Hematopoietic multipotent progenitor cell treated with erythropoietin and hydrocortisone succinate and interleukin-3 and kit ligand, for 4 days (in vitro differentiated cells): ENCODE results near the gene RHEB.

Experiments
- DNase-seq: peaks from one replicate; pipeline ENCODE4 v3.0.0-alpha.2; 2015

RHEB gene

DNA sequence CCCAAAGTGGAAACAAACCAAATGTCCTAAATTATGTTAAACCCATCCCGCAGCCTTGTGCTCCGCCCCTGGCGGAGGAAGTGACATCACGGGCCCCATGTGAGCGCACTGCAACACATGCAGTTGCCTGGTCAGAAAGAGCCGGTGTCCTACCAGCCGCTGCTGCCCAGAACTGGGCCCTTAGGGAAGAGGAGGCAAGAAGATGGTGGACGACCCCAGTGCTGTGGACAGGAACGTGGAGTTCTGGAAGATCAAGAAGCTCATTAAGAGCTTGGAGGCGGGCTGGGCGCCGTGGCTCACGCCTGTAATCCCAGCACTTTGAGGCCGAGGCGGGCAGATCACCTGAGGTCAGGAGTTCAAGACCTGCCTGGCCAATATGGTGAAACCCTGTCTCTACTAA, 18.0 kb downstream of the RHEB start:
- no peak for DNase-seq

DNA sequence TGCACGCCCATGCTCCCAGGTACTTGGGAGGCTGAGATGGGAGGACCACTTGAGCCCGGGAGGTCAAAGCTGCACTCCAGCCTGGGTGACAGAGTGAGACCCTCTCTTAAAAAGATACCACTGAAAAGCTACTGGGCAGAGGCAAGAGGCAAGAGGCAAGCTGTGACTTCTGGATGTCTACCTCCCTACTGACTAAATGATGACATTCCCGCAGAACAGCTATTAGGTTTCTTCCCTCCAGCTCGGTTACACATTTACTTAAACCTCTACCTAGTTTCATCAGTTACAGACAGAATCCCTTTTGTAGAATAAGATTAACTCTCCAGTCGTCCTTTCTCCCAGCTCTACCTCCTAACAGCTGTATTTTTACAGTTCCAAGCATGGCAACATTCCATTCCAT, 21.2 kb downstream of the RHEB start:
- no peak for DNase-seq

DNA sequence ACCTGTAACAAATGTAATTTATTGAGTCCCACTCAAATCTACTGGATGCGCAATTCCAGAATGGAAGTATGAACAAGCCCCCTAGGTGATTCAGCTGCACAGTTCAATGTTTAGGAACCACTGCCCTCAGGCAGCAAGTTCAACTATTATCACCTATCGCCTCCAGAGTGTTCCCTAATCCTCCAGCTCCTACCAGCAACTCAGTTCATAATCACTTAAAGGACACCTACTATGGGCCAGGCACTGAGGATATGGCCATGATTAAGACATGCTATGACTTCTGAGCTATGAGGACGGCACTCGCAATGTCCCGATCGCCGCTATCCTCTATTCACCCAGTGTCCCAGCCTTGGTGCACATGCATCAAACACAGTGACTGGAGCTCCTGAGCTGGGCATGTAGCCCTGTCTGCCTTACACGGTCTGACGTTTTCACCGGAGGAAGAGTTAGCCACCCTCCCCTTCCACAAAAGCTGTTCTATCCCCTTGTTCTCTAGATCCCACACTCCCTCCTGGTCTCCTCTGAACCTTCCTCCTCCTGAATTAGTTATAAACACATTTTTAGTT, 22.3 kb downstream of the RHEB start:
- no peak for DNase-seq

DNA sequence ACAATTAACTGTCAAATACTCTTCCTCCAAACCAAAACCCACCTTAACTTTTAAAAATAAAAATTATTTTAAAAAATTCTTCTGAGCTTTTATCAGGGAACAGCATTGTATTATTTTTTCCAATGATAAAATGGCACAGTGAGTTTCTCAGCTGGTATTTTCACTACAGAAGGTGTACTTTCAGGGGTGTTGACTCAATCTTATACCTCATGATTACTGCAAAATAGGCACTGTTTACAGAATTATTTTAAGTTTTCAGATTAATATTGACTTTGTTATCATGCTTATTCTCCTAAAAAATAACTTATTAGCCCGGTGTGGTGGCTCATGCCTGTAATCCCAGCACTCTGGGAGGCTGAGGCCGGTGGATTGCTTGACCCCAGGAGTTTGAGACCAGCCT, 24.3 kb downstream of the RHEB start:
- no peak for DNase-seq

DNA sequence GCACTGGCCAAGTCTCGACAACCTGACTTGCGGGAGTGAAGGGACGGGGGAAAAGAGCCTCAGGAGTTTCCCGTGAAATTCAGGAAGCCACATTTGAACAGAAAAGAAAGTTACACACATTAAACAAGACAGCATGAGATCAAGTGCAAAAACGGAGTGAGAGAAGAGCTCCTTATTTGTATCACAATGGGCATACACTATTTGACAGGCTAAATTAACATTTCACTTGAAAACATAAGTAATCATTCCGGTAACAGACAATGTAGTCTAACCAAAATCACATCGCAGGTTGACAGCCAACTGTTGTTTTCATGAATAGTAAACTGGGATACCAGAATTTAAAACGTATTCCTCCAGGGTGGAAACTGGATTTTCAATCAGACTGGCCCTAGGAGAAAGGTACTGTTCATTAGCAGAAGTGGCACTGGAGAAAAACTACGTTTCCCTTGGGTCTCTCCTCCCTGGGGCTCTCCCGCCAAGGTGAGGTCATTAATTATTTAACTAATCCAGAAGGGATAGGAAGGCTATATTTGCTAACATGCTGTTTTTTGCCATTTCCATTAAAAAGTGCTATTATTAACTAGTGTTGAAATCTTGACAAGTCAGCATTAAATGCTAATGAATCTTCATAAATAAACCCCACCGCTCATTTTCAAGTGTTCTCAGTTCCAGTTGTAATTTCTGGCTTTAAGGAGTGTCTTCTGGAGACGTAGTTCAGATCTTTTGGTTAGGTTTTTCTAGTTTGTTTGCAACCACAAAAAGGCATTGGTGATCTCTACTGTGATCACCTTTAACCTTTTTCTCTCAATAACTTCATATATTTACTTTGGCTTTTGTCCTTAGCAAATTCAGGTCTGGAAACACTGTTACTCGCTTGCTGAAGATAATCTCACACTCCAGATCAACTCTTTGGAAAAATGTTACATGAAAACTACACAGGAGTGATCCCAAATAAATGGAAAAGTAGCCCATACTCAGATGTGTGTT, 25.1 kb downstream of the RHEB start:
- no peak for DNase-seq

DNA sequence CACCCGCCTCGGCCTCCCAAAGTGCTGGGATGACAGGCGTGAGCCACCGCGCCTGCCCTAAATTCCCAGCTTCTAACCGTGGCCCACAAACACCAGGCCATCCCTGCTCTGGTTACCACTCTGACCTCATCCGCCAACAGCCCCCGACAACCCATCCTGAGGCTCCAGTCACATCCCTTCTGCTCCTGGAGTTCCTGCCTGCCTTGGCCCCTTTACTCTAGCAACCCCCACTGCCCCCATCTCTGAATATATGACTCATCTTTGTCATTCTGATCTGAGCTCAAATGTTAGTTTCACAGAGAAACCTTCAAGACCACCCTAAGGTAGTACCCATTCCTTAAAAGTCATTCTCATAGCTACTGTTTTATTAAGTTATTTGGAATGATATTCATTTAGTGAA, 26.6 kb downstream of the RHEB start:
- DNase-seq = no peak

DNA sequence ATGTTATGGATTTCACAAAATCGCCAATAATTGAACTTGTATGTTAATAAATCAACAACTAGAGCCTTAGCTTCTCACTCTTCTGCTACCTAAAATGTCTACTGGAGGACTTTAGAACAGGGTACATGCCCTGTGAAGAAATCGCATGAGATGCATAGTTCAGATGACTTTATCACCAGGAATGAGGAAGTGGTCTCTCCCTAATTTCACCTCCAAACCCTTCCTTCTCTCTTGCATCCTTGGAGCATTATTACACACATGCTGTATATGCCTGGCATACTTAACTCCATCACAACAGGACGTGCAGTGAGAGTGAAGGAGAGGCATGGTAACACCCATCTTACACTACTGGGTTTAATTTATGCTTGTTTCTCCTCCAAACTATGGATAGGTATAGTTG, 27.8 kb downstream of the RHEB start:
- peak; percentile 44 for DNase-seq

DNA sequence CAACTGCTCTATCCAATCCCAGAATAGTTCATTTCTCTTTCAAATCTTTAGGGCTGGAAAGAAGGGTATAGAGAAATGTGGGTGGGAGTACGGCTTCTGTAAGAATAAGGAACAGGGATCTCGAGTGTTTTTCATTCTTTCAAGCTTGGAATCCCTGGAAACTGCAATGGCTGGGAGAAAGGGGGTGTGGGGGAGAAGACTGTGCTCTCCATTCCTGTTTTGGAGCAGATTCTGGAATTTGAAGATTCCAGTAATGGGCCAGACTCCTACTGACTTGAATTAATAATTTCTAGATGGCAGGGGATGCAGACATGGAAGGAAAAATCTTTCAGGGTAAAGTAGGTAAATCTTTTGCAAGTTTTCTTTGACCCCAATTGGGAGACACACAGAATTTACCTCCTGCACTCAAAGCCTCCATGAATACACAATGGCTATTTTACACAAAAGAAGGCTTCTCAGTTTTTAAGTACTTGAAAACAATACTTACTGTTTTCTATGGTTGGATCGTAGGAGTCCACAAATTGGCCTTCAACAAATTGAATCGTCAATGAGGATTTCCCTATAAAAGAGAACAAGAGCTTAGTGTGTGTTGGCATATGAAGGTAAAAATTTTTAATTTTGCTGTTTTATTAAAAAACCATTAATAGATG, 29.1 kb downstream of the RHEB start:
- no peak for DNase-seq

DNA sequence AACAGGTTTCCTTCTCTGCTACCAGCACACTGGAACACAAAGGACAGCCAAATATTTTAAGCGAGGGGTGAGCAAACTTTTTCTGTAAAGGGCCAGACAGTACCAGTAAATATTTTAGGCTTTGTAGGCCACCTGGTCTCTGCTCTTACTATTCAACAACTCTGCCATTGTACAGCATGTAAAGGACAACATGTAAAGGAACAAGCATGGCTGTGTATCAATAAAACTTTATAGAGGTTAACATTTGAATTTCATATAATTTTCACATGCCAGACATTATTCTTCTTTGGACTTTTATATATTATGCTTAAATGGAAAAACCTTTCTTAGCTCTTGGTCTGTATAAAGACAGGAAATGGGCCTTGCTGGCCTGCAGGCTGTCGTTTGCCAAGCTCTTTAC, 30.2 kb downstream of the RHEB start:
- DNase-seq = no peak

DNA sequence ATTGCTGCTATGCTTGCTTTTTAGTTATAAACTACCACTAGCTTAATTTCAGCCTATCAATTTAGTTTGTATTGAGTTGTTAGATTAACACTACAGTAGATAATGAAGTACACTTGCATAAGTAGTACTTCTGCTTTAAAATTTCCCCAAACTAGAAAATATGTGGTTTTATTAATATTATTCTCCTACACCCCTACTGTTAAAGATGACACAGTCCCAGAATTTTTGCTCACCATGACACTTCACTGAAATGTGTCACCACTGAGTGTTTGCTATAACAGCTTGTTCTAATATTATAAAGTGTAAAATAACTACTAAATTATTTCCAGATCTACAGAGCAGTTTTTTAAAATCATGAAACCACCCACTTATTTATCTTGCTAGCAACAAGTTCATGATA, 31.6 kb downstream of the RHEB start:
- DNase-seq = no peak

DNA sequence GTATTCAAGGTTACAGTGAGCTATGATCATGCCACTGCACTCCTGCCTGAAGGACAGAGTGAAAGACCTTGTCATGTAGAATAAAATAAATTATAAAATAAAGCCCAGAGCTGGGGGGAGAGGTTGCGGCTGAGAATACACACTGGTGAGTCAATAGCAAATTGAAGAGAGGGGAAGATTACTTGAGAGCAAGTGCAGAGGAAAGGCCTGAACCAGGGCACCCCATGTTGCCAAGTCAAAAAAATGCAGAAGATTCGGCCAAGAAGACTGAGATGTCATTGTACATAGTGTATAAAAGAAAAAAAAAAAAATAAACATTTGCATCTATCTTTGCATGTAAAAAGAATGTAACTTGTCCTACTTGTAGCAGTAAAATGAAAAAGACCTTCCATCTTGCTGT, 32.5 kb downstream of the RHEB start:
- DNase-seq = no peak

DNA sequence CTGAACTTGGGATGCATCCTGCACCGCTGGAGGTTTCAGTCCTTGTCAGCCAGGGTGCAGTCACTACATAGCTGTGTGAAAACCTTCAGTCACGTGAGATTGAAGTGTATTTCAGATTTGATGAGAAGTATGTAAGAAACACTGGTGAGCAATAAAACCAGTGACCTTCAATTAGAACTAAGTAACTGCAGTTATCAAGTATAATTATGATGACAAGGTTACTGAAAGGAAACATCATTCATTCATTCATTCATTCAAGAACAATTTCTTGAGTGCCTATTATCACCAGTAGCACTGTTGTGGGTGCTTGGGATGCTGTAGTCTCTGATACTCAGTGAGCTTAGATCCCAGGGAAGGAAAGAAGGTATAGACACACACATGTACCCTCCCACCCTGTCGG, 33.6 kb downstream of the RHEB start:
- DNase-seq = no peak

DNA sequence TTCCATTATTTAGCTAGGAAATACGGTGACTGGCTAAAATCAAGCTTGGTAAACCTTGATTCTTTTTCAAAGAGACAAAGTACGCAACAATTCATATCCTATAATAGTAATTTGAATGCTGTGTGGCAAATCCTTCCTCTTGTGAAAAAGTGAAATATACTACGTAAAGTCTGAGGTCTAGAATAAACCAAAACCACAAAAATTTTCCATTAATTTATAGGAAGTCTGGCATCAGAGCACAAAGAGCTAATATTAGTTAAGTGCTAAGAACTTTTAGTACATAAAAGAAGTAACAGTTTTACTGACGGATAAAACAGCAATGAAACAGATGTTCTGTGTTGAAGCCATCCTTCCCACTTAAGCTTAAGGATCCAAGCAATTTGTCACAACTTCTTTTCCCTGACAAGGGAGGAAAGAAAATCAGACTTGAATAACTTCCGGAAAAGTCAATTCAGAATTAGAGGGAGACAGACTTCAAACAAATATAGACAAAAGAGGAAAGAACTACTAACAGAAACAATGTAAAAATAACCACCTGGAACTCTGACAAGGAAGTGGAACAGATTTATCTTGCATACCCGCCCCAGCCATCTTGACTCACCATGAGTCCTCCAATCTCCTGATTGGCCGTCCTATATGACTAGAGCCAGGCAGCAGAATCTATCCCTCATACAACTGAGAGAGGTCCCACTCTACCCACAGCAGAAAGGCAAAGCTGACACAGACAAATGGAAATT, 34.6 kb downstream of the RHEB start:
- DNase-seq = peak; percentile 54

DNA sequence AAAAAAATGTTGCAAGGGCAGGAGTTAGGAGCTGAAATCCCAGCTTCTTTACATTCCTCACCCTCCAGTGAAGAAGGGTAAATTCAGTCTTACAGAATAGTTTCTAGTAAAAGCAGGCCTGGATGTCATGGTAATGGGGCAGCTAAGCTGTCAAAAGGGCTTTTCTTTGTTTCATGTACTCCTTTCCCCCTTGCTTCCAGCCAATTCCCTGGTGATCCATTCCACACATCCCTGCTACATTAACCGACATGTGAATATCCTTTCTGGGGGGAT, 36.0 kb downstream of the RHEB start:
- DNase-seq = no peak

DNA sequence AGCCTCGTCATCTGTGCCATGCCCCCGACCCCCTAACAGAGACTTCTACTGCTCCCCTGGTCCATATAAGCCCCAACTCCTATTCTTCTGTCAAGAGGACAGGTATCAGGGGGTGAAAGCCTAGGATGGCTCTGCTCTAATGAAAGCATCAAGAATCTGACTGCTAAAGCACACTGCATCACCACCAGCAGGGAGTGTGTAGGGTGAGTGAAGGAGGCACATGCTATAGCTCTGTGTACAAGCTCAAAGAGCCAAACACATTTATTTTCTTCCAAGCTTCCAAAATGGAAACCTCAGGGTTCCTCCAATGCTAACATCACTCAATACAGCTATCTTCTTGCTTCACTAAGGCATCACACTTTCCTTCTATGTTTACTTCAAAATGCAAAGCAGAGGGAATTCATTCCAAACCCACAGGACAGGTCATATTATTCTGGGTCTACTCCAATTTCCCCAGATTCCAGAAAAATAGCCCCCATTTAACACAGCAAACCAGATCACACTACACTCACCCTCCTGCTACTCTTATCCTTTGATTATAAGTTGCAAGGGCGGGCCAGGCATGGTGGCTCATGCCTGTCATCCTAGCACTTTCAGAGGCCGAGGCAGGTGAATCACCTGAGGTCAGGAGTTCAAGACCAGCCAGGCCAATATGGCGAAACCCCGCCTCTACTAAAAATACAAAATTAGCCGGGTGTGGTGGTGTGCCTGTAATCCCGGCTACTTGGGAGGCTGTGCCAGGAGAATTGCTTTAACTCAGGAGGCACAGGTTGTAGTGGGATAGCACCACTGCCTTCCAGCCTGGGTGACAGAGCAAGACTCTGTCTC, 36.6 kb downstream of the RHEB start:
- no peak for DNase-seq

DNA sequence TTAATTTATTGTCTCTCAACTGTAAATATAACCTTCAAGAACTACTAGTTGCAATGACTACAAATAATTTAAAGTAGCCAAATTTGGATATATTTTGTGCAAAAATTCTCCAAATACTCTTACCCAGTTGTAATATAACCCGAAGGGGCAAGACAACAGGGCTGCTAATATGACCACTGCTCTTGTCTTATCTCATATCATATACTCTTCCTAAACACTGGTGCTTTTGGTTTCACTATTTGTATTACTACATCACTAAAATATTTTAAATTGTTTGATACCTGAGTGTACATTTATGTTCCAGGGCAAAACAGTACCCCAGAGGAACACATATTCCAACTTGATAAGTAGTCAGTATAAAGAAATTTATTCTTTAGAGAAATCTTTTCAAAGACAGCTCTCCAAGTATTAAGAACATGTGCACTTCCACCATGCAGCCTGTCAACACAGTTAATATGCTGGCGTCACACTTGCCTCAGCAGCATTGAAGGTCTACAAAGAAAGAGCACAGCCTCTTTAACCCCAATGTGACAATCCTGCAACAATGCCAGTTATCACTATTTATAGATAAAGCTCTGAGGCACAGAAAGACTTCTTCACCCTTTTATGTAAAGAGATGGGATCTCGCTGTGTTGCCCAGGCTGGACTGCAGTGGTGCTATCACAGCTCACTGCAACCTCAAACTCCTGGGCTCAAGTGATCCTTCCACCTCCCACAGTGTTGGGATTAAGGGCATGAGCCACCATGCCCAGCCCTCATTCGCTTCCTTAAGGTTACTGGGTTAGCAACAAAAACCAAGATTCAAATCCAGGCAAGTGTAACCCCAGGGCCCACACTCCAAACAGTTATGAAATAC, 37.8 kb downstream of the RHEB start:
- no peak for DNase-seq

DNA sequence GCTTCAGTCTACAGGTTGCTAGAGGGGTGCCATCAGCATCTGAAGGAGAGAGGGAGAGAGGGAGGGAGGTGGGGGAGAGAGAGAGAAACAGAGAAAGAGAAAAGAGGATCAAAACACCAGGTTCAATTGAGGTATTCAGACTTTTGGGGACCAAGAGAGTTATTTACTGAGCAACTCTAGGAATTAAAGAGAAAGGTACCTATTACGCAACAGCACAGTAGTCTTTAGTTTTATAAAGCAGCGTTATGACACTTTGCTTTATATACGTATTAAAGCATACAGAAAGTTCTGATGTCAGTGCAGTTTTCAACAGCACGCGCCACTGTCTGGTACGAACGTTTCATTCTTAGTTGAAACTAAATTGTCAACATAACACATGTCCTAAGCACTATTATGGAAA, 41.8 kb downstream of the RHEB start:
- DNase-seq = no peak

DNA sequence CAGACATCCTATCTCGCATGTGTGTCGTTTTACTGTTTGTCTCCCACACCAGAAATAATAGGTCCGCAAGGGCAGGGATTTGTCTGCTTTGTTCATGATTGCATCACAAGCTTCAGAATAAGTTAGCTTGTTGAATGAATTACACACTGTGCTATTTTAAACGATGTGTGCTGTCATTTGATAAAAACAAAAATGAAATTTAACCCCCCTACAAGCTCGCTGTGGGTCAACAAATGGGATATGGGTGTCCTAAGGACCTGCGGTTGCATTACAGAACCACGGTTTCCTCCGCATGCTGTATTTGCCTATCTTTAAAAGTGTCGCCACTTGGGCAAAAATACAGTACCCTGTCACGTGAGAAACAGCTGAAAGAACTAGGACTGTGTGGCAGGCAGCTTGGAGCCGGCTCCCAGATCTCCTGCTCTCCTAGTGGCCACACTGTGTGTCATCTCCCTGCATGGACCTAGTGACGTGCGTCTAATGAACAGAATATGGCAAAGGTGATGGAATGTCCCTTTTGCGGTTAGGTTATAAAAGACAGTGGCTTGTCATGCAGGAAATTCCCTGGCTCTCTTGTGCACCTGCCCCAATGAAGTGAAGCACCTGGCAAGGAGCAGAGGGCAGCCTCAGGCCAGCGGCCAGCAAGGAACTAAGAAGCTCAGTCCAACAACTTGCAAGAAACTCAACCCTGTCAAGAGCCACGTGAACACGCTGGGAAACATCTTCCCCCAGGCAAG, 46.9 kb downstream of the RHEB start:
- DNase-seq = peak; percentile 27

DNA sequence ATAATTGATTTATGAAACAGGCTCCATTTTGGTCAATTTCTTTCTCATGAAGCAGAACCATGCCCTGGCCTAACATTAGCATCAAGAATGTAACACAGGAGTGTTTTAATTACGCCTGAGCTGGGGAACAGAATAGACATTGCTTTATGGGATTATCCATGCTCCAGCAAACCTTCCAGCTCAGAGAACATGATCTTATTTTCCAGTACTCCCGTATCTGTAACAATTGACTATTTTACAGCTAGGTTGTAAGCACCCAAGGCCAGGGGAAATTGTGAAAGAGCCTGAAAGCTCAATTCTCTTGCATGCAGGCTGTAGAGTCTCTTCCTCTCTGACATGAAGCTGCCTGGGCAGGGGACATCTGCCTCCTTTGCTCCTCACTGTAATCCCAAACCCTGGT, 49.0 kb downstream of the RHEB start:
- DNase-seq = no peak

DNA sequence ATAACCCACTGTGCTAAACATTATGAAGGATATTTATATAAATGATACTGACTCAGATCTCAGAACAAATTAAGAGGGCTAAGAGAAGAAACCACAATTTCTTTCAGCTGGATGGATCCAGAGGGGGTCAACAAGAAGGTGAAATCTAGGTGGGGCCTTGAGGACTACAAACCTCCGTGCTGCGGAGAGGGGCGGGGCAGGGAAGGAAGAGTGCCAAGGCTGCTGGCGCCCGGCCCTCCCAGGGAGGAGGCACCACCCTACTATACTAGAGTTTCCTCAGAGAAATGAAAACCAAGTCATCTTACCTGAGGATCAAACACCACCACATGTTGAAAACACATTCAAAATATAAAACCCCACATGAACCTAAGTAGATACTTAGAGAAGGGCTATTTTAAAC, 50.4 kb downstream of the RHEB start:
- DNase-seq = no peak
